Right ventricle myocardium inferior (tissue), 1 donor: ENCODE data around the gene CTBP2. TPM values are rescaled to one million over a fixed set of nuclear protein-coding genes. Genes with fewer than 3 reads are reported as not detected.

Experiments
- ATAC-seq: fragments of 200-7000 bp; cut with Tn5 transposase; one replicate; pipeline ENCODE4 v1.9.1; 2020; ENCODE audit warnings: mild to moderate bottlenecking, moderate library complexity
- DNase-seq: peaks from one replicate; pipeline ENCODE4 v3.0.0; 2021; ENCODE audit errors: missing footprints
- intact Hi-C: fragments of 100-400 bp; cut with DNase I; formaldehyde crosslinking; loops from one replicate; pipeline ENCODE4 v1.11.0; 2022
- total RNA-seq: library from RNA; stranded (reverse); fragmentation: NEBNext Ultra II Directional; extraction: Animal tissue kit (Norgen Biotek cat#: 25700); gene quantifications from one replicate; pipeline ENCODE4 v1.2.1, GENCODE V29; 2021
- donor health status: DM: no; HTN: yes; CAD: no; lungs with severe emphysema.

Gene CTBP2
- total RNA-seq, 1 donor from 2014 or later = 31.3 TPM

- no peak for ATAC-seq
- intact Hi-C loops = no loop called here
- no peak for DNase-seq
Observed at GRCh38 chr10:125052146-125052545, 108.2 kb downstream of the CTBP2 start.

GRCh38 chr10:125050383-125050782 lies 110.0 kb downstream of the CTBP2 start:
- ATAC-seq (no peak), DNase-seq (no peak)
- intact Hi-C loops = no loop called here

DNA sequence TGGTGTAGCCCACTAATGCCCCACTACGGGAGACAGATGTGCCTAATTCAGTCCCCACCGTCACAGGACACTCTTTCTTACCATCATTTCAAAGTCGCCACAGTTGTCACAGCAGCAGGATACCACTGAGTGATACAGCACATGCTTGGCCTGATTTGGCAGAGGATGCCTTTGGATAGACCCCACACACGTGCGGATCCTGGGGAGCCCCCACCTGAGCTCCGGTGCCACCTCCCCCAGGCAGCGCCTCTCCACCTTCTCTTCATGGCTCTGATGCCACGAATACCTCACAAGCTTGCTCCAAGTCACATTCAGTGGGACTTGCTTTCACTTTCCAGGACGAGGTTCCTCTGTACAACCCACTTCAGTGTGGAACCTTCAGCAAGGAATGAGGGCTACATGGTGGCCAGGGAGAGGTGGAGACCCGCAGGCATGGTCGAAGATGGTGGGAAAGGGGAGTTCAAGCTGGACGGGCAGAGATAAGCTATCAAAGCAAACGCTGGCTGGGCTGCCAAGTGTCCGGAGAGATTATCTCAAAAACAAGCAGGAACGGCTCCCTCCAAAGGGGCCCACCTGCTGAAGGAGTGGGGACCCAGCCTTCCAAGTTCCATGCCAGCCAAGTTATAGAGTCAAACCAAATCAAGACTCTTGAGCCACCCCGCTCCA lies 111.0 kb downstream of the CTBP2 start:
- no peak for DNase-seq
- ATAC-seq = no peak
- intact Hi-C loops = loop anchor here (5.0 kb wide), 2 partner anchors 37 to 283 kb away; no protein-coding TSS in a partner anchor

DNA sequence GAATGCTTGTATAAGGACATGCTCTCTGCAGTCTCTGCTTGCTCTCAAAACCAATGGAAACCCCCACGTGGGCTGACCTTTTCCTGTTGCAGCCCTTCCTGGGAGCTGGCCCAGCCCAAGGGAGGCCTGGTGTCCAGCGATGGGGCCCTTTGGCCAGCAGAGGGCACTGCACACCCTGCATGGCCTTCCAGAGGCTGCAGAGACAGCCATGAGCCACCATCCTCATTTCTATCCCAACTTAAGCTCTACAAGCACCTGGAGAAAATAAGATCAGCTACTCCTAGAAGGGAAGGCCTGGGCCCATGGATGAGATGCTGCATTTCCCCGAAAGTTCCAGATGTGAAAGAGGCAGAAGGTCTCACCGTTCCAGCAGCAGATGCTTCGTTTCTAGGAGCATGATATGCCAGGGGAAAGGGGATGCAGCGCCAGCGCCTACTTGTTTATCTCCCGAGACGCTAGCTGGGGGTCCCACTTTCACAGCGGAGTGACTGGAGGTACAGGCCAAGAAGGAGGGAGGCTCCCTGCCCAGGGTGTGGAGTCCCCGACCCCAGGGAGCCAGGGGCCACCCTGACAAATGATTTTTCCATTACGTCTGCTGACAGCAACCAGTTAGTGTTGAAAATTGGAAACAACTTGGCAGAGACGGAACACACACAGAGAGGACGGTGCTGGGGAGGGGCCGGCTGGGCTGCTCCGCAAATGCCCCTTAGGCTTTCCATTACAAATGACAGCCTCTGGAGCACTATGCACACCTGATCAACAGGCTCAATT lies 112.1 kb downstream of the CTBP2 start:
- ATAC-seq (peak; percentile 87), DNase-seq (peak; percentile 92)
- intact Hi-C loops = loop anchor here (1.0 to 5.0 kb wide), 3 partner anchors 36 to 284 kb away; partner anchors contain the start of gene CTBP2

- intact Hi-C loops = no loop called here
- DNase-seq (no peak), ATAC-seq (peak; percentile 38)
Observed at GRCh38 chr10:125043841-125044658, 116.3 kb downstream of the CTBP2 start.

DNA sequence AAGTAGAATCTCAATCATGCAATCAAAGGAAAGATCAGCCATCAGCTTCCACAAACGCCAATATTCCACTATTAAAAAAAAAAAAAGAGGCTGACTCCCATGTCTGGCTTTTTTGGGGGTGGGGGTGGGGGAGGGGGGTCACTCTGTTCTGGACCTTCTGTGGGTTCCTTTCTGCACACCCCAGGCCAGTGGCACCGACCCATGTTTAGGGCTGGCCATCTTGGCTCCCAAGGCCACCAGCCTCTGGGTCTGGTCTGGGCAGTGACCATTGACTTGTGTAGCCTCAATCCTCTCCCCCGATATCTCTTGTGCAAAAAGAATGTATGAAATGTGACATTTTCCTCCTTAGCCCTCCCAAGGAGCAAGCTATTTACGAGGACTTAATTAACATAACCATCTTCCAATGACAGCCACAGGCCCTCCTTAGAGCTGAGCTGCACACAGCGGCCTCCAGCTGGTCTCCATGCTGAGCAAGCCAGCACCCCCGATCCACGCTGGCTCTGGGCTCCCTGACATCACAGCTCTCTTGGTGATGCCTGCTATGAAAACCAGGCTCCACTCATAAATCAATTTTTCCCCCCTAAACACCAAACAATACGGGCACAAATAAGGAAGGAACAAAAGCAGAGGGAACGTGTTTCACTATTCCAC lies 118.4 kb downstream of the CTBP2 start:
- DNase-seq (no peak), ATAC-seq (no peak)
- intact Hi-C loops = no loop called here

DNA sequence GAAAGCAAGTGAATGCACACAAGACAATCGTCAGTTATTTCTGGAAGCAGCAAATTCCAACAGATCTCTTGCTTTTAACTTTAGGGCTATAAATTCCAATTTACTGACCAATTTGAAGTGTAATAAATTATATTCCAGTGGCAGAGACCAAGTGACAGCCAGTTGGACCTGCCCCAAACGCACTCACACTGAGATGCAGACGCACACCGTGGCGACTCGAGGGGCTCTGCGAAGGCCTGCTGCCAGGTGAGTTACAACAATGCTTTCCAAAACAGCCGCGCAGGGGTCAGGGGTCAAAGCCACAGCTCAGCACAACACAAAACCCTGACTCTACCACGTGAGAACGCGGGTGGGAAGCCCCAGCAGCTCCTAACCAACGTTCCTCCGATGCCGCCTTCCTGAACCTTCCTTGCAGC lies 121.0 kb downstream of the CTBP2 start:
- no peak for ATAC-seq
- no peak for DNase-seq
- intact Hi-C loops = loop anchor here (5.0 kb wide), 2 partner anchors 37 to 183 kb away; no protein-coding TSS in a partner anchor

DNA sequence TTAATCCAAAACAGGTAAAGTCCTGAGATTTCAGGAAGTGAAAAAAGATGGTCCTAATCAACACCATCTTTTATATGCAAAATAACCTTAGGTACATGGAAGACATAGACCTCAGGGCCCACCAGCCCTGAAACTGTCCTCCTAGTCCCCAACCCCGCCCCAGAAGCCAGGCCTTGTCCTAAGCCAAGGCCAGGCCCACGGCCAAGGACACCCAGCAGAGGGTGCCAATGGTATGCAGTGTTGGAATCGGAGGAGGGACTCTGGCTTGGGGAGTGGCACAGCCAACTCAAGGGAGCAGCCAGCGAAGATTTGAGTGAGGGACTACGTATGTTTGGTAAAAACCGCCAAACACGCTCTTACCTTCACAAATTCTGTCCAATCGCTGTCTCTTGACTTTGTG lies 121.7 kb downstream of the CTBP2 start:
- ATAC-seq (peak; percentile 91), DNase-seq (no peak)
- intact Hi-C loops = loop anchor here (5.0 kb wide), 2 partner anchors 36 to 184 kb away; no protein-coding TSS in a partner anchor

DNA sequence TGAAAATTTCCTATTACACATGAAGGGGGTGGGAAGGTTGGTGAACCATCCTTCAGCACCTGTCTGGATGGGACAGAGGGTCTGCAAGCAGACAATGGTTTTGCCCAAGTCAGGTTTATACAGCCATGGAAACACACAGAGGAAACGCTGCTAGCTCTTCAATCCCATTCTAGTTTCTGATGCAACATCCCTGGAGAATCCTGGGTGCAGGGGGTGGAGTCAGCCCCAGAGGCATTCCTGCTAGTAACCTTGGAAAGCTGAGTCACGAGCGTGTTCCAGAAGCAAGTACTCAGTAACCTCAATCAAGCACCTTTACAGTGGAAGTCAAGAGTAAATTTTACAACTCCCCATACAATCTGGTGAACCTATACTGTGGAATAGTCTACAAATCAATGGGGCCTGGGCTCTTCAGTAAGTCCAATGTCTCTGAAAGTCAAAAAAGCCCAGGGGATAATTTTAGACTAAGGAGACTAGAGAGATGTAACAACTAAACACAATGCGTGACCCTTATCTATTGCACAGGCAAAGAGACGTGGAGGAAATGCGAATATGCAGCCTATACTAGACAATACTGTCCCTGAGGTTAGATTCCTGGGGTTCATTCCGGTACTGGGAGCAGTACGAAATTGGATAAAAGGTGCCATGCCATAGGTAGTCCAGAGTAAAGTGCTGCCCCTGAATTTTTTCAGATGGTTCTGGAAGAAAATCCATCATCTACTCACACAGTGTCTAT lies 123.1 kb downstream of the CTBP2 start:
- no peak for DNase-seq

DNA sequence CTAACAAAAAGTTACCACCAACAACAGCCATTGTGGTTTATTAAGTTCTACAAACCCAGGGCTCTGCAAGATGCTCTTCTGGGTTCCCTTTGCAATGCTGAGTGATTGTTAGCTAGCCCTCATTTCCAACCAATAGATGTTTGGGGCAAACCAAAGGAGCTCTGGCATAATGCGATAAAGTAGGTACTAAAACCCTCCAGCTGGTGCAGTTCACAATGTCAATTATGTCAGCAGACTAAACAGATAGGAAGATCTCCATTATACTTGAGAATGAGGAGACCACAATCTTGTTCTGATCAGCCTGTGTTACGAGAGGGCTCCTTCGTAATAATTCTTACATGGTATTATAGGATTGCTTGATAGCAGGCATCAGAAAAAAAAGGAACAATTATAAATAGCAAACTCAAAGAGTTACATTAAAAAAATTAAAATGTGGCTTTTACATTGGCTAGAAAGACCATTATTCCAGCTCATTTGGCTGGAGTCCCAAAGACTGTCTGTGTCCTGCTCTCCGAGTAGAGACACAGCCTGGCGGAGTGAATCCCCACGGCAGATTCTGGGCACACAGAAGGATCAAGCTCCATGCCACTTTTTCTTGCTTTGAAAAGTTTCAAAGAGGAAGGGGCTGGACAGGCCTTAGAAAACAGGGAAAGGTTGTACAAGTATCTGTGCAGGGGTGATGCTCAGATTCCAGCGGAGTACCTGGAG lies 124.6 kb downstream of the CTBP2 start:
- DNase-seq (no peak), ATAC-seq (no peak)
- intact Hi-C loops = loop anchor here (5.0 kb wide), 2 partner anchors 33 to 187 kb away; no protein-coding TSS in a partner anchor

More for the DNA sequence above, 123.1 kb downstream of the CTBP2 start:
- peak; percentile 23 for ATAC-seq
- intact Hi-C loops = loop anchor here (5.0 kb wide), 2 partner anchors 35 to 185 kb away; no protein-coding TSS in a partner anchor

DNA sequence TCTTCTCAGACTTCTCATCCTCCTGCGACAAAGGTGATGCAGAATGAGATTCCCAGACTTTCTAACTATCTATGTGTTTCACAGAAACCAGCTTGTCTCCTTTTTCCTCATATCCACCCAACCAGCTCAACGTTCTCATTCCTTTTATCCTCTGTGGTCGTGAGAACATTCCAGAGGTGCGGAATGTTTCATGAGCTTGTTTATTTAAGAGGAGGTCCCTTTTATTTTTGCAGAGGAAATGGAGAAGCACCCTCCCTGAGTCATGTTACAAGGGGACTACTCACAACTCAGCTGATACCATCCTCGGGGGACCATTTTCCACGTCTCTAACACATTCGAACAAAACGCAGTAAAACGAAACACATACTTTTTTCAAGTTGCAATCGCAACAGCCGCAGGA lies 125.2 kb downstream of the CTBP2 start:
- DNase-seq (no peak), ATAC-seq (no peak)
- intact Hi-C loops = loop anchor here (5.0 kb wide), 2 partner anchors 33 to 187 kb away; no protein-coding TSS in a partner anchor

- intact Hi-C loops = loop anchor here (5.0 kb wide), 2 partner anchors 32 to 188 kb away; no protein-coding TSS in a partner anchor
- no peak for DNase-seq
- no peak for ATAC-seq
Observed at GRCh38 chr10:125034675-125035074, 125.7 kb downstream of the CTBP2 start.

DNA sequence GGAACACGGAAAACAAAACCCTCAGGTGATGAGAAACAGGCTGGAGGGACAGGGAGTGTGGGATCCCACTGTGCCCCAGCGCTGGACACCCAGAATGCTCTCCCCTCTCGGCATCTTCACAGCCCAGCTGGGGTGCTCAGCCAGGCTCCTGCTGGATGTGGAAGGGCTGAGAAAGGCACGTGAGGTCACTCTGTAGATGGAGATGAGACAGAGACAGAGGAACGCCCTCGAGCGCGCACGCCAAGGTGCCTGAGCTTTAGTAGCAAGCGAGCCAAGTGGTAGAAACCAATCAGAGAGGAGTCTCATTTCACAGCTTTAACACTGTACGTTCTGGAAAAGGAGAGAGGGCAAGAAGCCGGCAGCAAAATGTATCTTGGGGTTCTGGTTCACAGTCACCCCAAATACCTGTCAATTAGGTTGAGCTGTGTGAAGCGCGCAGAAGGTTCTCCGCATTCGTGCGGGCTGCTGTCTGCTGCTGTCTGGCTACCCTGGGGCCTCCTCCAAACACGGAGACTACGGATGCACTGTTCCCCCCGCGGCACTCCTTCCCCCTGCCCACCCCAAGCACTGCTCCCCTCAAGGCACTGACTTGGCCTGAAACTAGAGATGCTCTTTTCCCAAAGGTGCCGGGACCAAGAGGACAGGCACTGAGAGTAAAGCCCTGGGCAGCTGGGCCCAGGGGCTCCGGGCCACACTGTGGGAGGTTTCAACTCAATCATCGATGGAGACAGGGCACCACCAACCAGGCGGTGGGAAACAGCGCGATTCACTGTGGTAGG lies 127.0 kb downstream of the CTBP2 start:
- ATAC-seq (no peak), DNase-seq (no peak)
- intact Hi-C loops = no loop called here

GRCh38 chr10:125032474-125033020 lies 127.8 kb downstream of the CTBP2 start:
- intact Hi-C loops = no loop called here
- ATAC-seq (no peak), DNase-seq (no peak)

DNA sequence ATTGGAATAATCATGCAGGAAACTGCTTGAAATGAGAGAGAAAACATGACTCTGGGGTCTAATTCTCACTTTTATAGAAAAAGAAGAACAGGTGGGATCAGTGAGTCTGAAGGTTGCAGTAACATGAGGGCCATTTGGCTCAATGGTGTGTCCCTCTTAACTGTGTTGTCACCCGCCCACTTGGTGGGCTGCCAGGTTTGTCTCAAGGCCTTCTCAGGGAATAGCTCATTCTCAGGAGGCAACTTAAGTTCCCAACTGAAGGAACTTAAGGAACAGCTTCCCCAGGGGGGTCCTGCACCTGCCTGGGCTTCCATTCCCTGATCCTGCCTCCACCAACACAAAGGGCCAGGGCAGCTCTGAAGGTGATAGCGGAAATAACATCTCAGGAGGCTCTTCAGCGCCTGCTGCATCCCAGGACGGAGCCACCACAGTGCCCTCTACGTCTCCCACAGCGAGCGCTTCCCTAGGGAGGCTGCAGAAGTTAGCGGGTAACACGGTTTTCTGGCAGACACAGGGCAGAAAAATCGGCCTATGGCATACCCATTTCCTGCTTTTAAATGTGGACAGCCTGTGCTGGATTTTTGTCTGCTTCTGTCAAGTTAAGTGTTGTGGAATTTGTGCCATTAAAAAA lies 129.7 kb downstream of the CTBP2 start:
- DNase-seq = no peak
- no peak for ATAC-seq
- intact Hi-C loops = no loop called here
